Skeletal muscle tissue (tissue), 4 donors: ENCODE data around the gene FAM180B. TPM values are rescaled to one million over a fixed set of nuclear protein-coding genes. Genes with fewer than 3 reads are reported as not detected.
A peak's percentile ranks its signal among the peaks of the same experiment; 100 is the strongest.

Experiments used
- H3K27ac ChIP-seq: one replicate; pipeline ENCODE4 v1.7.0; 2013; ENCODE audit warnings: mild to moderate bottlenecking, low read depth, low read length, inconsistent platforms
- H3K27me3 ChIP-seq, 3 donors: one replicate each; pipeline ENCODE4 v1.7.0; 2013; ENCODE audit warnings: low read length in 3 of 3; ENCODE audit not compliant: control insufficient read depth in 3 of 3, insufficient read depth in 3 of 3
- H3K36me3 ChIP-seq, 3 donors: one replicate each; pipeline ENCODE4 v1.7.0; 2013; ENCODE audit warnings: low read length in 3 of 3; ENCODE audit not compliant: control insufficient read depth in 3 of 3, insufficient read depth in 3 of 3
- H3K4me1 ChIP-seq, 3 donors: one replicate each; pipeline ENCODE4 v1.7.0; 2013; ENCODE audit warnings: low read length in 3 of 3, mild to moderate bottlenecking in 3 of 3; ENCODE audit not compliant: control insufficient read depth in 3 of 3, insufficient read depth in 3 of 3
- H3K4me3 ChIP-seq, 3 donors: one replicate each; pipeline ENCODE4 v1.7.0; 2013; ENCODE audit warnings: low read length in 3 of 3
- H3K9ac ChIP-seq, 3 donors: one replicate each; pipeline ENCODE4 v1.7.0; 2013; ENCODE audit warnings: low read length in 3 of 3, mild to moderate bottlenecking in 3 of 3, moderate library complexity in 2 of 3, low read depth in 1 of 3
- H3K9me3 ChIP-seq, 3 donors: one replicate each; pipeline ENCODE4 v1.7.0; 2013; ENCODE audit warnings: low read length in 3 of 3; ENCODE audit not compliant: control insufficient read depth in 3 of 3
- total RNA-seq: library from RNA; depleted of rRNA; stranded (reverse); fragments of >200 nt; gene quantifications from one replicate; pipeline ENCODE4 v1.2.3, GENCODE V29; 2014
- donor health status: Osteomylitis.

The FAM180B gene
- total RNA-seq, 1 donor from 2014 or later, result 2.1 TPM

GRCh38 chr11:47578524-47579494 lies 7.7 kb upstream of the FAM180B start, which contains the start of the genes KBTBD4 and NDUFS3:
TSS of gene KBTBD4 (minus strand) at chr11:47578970. CDS start at chr11:47578951, 19 bp downstream.
TSS of gene NDUFS3 (plus strand) at chr11:47579074. CDS start at chr11:47579092, 18 bp downstream.
- H3K4me1 ChIP-seq, result peaks cover 27 to 39% (median 28%) of the 10 kb centered on the region in 3 donors
- peaks cover 54 to 59% (median 58%) of the 10 kb centered on the region in 3 donors for H3K36me3 ChIP-seq
- no peaks in the 10 kb centered on the region for H3K27me3 ChIP-seq
- H3K9ac ChIP-seq, result peak within 1 kb of the TSS; percentile 85 to 99 (median 89)
- H3K9me3 ChIP-seq, result no peaks in the 10 kb centered on the region
- peak within 1 kb of the TSS; percentile 84 for H3K27ac ChIP-seq
- peak within 1 kb of the TSS; percentile 82 to 97 (median 97) for H3K4me3 ChIP-seq

DNA sequence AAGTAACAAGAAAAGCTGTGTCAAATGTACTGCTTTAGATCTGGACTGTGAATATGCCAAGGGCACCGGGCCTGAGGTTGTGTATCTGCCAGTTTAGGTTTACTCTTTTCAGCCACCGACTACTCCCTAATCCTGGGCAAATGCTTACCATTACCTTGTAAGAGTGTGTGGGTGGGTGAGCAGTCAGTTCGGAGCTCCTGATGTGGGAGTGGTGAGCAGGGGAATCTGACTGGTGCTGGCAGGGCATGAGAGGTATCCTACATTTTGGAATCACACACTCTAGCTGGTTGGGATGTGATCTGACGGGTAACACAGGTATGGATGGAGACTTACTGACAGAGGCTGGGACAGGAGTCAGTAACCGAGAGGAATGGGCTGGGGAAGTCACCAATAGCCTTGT lies 2.6 kb upstream of the FAM180B start:
- Histone ChIP-seq H3K9me3 (no peaks in the 10 kb centered on the region), H3K27ac (no peak overlapping the region), H3K27me3 (peaks cover 0 to 2% (median under 1%) of the 10 kb centered on the region in 3 donors), H3K36me3 (peaks cover 47 to 52% (median 49%) of the 10 kb centered on the region in 3 donors), H3K4me1 (peaks cover 16 to 28% (median 28%) of the 10 kb centered on the region in 3 donors), H3K4me3 (no peak overlapping the region), H3K9ac (no peak overlapping the region)

DNA sequence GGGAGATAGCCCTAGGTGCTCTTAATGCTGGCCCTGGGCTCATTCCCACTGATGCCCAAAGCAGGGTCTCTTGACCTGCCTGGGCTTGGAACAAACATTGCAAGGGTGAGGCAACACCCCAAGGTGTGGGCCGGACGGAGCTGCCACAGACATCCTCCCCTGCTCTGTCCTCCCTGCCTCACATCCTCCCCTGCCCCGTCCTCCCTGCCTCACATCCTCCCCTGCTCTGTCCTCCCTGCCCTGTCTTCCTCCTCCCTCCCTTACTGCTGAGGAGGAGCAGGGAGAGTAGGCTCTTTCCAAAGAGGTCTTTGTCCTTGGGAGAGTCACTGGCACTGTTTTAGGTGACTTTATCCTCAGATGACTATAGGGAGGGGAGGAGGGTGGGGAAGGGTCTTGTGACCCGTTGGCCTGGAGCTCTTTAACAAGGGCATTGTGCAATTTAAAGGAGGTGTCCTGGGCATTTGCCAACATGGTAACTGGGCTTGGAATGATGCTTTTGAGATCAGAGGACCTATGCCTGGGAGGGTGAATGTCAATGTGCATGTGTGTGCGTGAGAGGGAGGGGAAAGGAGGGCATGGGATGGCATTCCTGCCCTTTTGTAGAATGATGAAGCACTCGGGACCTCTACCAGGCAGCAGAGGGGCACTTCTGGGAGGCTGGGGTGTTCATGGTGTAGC lies 700 bp downstream of the FAM180B start:
- Histone ChIP-seq H3K36me3 (peaks cover 28 to 33% (median 30%) of the 10 kb centered on the region in 3 donors), H3K4me3 (peak overlapping the region in 2 of 3 donors; percentile 35 to 48), H3K9me3 (no peaks in the 10 kb centered on the region), H3K27ac (no peak overlapping the region), H3K4me1 (peaks cover 6 to 14% (median 9%) of the 10 kb centered on the region in 3 donors), H3K27me3 (peaks cover 22 to 28% (median 22%) of the 10 kb centered on the region in 3 donors), H3K9ac (peak overlapping the region in 2 of 3 donors; percentile 25 to 40)

- H3K4me3 ChIP-seq, result peak overlapping the region in 2 of 3 donors; percentile 5 to 35
- no peak overlapping the region for H3K27ac ChIP-seq
- peaks cover 21 to 26% (median 24%) of the 10 kb centered on the region in 3 donors for H3K36me3 ChIP-seq
- H3K9me3 ChIP-seq, result no peaks in the 10 kb centered on the region
- H3K4me1 ChIP-seq, result peaks cover 6 to 14% (median 9%) of the 10 kb centered on the region in 3 donors
- H3K9ac ChIP-seq, result peak overlapping the region in 1 of 3 donors; percentile 33
- H3K27me3 ChIP-seq, result peaks cover 27 to 34% (median 27%) of the 10 kb centered on the region in 3 donors
Observed at GRCh38 chr11:47587723-47588326, 1.3 kb downstream of the FAM180B start.

- peaks cover 38 to 47% (median 39%) of the 10 kb centered on the region in 3 donors for H3K27me3 ChIP-seq
- H3K9ac ChIP-seq, result peak overlapping the region in 1 of 3 donors; percentile 40
- H3K4me1 ChIP-seq, result peaks cover 9 to 22% (median 17%) of the 10 kb centered on the region in 3 donors
- no peaks in the 10 kb centered on the region for H3K9me3 ChIP-seq
- no peak overlapping the region for H3K27ac ChIP-seq
- peaks cover 8 to 13% (median 11%) of the 10 kb centered on the region in 3 donors for H3K36me3 ChIP-seq
- peak overlapping the region in 1 of 3 donors; percentile 41 for H3K4me3 ChIP-seq
Observed at GRCh38 chr11:47589118-47589517, 2.6 kb downstream of the FAM180B start.

DNA sequence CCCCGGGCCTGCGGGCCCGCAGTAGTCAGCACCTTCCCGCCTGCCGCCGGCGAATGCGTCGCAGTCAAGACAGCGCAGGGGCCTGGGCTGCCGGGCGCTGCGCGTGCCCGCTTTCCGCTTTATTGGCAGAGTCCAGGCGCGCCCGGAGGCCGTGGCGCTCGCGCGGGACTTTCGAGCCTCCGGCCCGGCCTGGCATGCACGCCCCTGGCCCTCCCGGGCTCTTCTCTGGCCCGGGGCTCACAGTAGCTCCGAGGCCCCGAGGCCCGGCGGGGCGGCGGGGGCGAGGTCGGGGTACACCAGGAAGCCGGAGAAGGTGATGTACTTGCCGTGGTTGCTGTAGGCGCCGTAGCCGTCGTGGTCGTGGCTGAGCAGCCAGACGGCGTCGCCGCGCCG lies 3.1 kb downstream of the FAM180B start:
- Histone ChIP-seq H3K9me3 (no peaks in the 10 kb centered on the region), H3K36me3 (peaks cover 5 to 10% (median 7%) of the 10 kb centered on the region in 3 donors), H3K4me1 (peaks cover 11 to 22% (median 17%) of the 10 kb centered on the region in 3 donors), H3K27ac (no peak overlapping the region), H3K9ac (peak overlapping the region in 1 of 3 donors; percentile 57), H3K27me3 (peaks cover 39 to 52% (median 41%) of the 10 kb centered on the region in 3 donors), H3K4me3 (peak overlapping the region in 1 of 3 donors; percentile 58)

GRCh38 chr11:47589977-47590861 lies 3.7 kb downstream of the FAM180B start:
- Histone ChIP-seq H3K4me3 (peak overlapping the region in 2 of 3 donors; percentile 32 to 58), H3K9ac (peak overlapping the region in 2 of 3 donors; percentile 10 to 57), H3K9me3 (no peaks in the 10 kb centered on the region), H3K36me3 (peaks cover under 1 to 5% (median 2%) of the 10 kb centered on the region in 3 donors), H3K4me1 (peaks cover 11 to 22% (median 17%) of the 10 kb centered on the region in 3 donors), H3K27me3 (peaks cover 39 to 58% (median 47%) of the 10 kb centered on the region in 3 donors), H3K27ac (no peak overlapping the region)

GRCh38 chr11:47591764-47592163 lies 5.3 kb downstream of the FAM180B start:
- H3K27me3 ChIP-seq, result peaks cover 39 to 60% (median 48%) of the 10 kb centered on the region in 3 donors
- peaks cover 11 to 15% (median 12%) of the 10 kb centered on the region in 3 donors for H3K4me1 ChIP-seq
- no peak overlapping the region for H3K4me3 ChIP-seq
- H3K27ac ChIP-seq, result no peak overlapping the region
- no peak overlapping the region for H3K9ac ChIP-seq
- H3K9me3 ChIP-seq, result no peaks in the 10 kb centered on the region
- H3K36me3 ChIP-seq, result peaks cover 0 to 3% (median 0%) of the 10 kb centered on the region in 3 donors
